ENCODE results near the gene NRARP. TPM values are rescaled to one million over a fixed set of nuclear protein-coding genes. Genes with fewer than 3 reads are reported as not detected.
"Not testable (repeated sequence)": the region's sequence is repeated elsewhere in the genome, so short reads cannot be mapped to it uniquely, and the experiment has no call there.

Gene NRARP
- total RNA-seq, 1 experiment from 2014 or later: 16.9 TPM

DNA sequence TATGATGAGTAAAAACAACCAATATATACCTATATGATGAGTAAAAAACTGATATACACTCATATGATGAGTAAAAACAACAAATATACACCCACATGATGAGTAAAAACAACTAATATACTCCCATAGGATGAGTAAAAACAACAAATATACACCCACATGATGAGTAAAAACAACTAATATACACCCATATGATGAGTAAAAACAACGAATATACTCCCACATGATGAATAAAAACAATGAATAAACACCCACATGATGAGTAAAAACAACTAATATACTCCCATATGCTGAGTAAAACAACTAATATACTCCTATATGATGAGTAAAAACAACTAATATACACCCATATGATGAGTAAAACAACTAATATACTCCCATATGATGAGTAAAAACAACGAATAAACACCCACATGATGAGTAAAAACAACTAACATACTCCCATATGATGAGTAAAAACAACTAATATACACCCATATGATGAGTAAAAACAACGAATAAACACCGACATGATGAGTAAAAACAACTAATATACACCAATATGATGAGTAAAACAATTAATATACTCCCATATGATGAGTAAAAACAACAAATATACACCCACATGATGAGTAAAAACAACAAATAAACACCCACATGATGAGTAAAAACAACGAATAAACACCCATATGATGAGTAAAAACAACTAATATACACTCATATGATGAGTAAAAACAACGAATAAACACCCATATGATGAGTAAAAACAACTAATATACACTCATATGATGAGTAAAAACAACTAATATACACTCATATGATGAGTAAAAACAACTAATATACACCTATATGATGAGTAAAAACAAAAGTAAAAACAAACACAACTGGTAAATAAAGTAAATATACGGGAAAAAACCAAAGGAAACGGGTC, 25.8 kb upstream of the NRARP start:
- H3K27me3 ChIP-seq (ENCODE audit: control insufficient read depth, insufficient read depth, low read length); ATAC-seq; H3K27ac ChIP-seq (ENCODE audit: low read length); intact Hi-C loops (cut with micrococcal nuclease; ENCODE audit: unreplicated experiment); H3K9me3 ChIP-seq (ENCODE audit: control insufficient read depth, insufficient read depth, low read depth, low read length); H3K4me1 ChIP-seq (ENCODE audit: control insufficient read depth, insufficient read depth, low read length); in situ Hi-C loops (cut with HindIII; ENCODE audit: low pct_unique_long_range_greater_than_20kb, low sequenced_read_pairs); POLR2A ChIA-PET; H3K4me3 ChIP-seq (ENCODE audit: low read depth in 2 of 2, low read length in 2 of 2); H3K36me3 ChIP-seq (ENCODE audit: control insufficient read depth, insufficient read depth, low read length); BruUV-seq (replicated peaks): not testable (repeated sequence)
- CTCF ChIA-PET: interaction anchor here (0.7 kb wide), 1 partner anchor 19 kb away, joined by 8 read pairs; no protein-coding TSS in a partner anchor
- DNase-seq (ENCODE audit: low read depth, low spot score): peak; percentile 47

DNA sequence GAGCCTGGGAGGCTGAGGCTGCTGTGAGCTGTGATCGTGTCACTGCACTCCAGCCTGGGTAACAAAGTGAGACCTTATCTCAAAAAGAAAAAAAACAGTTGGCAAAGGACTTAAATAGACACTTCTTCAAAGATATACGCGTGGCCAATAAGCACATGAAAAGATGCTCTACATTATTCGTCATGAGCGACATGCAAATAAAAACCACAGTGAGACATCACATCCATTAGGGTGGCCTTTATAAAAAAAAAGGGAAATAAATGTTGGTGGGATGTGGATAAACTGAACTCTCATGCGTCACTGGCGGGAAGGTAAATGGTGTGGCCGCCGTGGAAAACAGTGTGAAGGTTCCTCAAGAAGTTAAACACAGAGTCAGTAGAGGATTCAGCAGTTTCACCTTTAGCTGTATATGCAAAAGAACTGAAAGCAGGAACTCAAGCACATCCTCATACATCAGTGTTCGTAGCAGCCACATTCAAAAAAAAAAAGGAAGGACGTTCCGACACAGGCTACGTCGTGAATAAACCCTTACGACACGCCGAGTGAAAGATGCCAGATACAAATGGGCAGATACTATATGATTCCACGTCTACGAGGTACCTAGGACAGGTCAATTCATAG, 24.5 kb upstream of the NRARP start:
- DNase-seq (ENCODE audit: low read depth, low spot score) (no peak), ATAC-seq (no peak)
- intact Hi-C loops (cut with micrococcal nuclease; ENCODE audit: unreplicated experiment): no loop called here
- Histone ChIP-seq H3K4me1 (ENCODE audit: control insufficient read depth, insufficient read depth, low read length) (no peaks in the 10 kb centered on the region), H3K9me3 (ENCODE audit: control insufficient read depth, insufficient read depth, low read depth, low read length) (no peaks in the 10 kb centered on the region), H3K27me3 (ENCODE audit: control insufficient read depth, insufficient read depth, low read length) (peaks cover 2% of the 10 kb centered on the region; the same call in 1 of the 2 replicates), H3K4me3 (ENCODE audit: low read depth in 2 of 2, low read length in 2 of 2) (no peak overlapping the region), H3K36me3 (ENCODE audit: control insufficient read depth, insufficient read depth, low read length) (no peaks in the 10 kb centered on the region), H3K27ac (ENCODE audit: low read length) (no peak overlapping the region)
- CTCF ChIA-PET: interaction anchor here (0.7 kb wide), 1 partner anchor 17 kb away, joined by 8 read pairs; no protein-coding TSS in a partner anchor
- no peak for TF ChIP-seq CTCF (IDR thresholded peaks at IDR 0.05)
- TF ChIP-seq SIN3A (IDR thresholded peaks at IDR 0.05; ENCODE audit: borderline replicate concordance, insufficient read depth, low read depth, low read length): no peak
- no peak for TF ChIP-seq POLR2AphosphoS5 (IDR thresholded peaks at IDR 0.05; ENCODE audit: low read depth, low read length)
- no peak for TF ChIP-seq TCF7L2 (IDR thresholded peaks at IDR 0.05; ENCODE audit: low read depth, low read length)
- TF ChIP-seq, protein P1, sequence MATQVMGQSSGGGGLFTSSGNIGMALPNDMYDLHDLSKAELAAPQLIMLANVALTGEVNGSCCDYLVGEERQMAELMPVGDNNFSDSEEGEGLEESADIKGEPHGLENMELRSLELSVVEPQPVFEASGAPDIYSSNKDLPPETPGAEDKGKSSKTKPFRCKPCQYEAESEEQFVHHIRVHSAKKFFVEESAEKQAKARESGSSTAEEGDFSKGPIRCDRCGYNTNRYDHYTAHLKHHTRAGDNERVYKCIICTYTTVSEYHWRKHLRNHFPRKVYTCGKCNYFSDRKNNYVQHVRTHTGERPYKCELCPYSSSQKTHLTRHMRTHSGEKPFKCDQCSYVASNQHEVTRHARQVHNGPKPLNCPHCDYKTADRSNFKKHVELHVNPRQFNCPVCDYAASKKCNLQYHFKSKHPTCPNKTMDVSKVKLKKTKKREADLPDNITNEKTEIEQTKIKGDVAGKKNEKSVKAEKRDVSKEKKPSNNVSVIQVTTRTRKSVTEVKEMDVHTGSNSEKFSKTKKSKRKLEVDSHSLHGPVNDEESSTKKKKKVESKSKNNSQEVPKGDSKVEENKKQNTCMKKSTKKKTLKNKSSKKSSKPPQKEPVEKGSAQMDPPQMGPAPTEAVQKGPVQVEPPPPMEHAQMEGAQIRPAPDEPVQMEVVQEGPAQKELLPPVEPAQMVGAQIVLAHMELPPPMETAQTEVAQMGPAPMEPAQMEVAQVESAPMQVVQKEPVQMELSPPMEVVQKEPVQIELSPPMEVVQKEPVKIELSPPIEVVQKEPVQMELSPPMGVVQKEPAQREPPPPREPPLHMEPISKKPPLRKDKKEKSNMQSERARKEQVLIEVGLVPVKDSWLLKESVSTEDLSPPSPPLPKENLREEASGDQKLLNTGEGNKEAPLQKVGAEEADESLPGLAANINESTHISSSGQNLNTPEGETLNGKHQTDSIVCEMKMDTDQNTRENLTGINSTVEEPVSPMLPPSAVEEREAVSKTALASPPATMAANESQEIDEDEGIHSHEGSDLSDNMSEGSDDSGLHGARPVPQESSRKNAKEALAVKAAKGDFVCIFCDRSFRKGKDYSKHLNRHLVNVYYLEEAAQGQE (IDR thresholded peaks at IDR 0.05; ENCODE audit: insufficient read depth in 1 of 2, low read depth in 2 of 2, low read length in 1 of 2): no peak
- in situ Hi-C loops (cut with HindIII; ENCODE audit: low pct_unique_long_range_greater_than_20kb, low sequenced_read_pairs): no loop called here
- POLR2A ChIA-PET: no interaction called here
- no TSS peak for BruUV-seq (replicated peaks)

DNA sequence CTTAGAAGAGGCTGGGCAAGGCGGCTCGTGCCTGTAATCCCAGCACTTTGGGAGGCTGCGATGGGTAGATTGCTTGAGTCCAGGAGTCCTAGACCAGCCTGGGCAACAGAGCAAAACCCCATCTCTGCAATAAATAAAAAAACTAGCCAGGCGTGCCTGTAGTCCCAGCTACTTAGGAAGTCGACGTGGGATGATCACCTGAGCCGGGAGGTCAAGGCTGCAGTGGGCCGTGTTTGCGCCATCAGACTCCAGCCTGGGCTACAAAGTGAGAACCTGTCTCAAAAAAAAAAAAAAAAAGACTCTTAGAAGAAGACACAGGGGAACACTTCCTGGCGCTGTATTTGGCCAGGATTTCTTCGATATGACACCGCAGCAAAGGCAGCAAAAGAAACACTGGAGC, 23.7 kb upstream of the NRARP start:
- H3K9me3 ChIP-seq (ENCODE audit: control insufficient read depth, insufficient read depth, low read depth, low read length): no peaks in the 10 kb centered on the region
- ATAC-seq: no peak
- no peak overlapping the region for H3K27ac ChIP-seq (ENCODE audit: low read length)
- H3K4me1 ChIP-seq (ENCODE audit: control insufficient read depth, insufficient read depth, low read length): no peaks in the 10 kb centered on the region
- intact Hi-C loops (cut with micrococcal nuclease; ENCODE audit: unreplicated experiment): no loop called here
- in situ Hi-C loops (cut with HindIII; ENCODE audit: low pct_unique_long_range_greater_than_20kb, low sequenced_read_pairs): no loop called here
- H3K36me3 ChIP-seq (ENCODE audit: control insufficient read depth, insufficient read depth, low read length): no peaks in the 10 kb centered on the region
- ChIA-PET POLR2A (no interaction called here), CTCF (no interaction called here)
- H3K4me3 ChIP-seq (ENCODE audit: low read depth in 2 of 2, low read length in 2 of 2): no peak overlapping the region
- no TSS peak for BruUV-seq (replicated peaks)
- H3K27me3 ChIP-seq (ENCODE audit: control insufficient read depth, insufficient read depth, low read length): peaks cover 2% of the 10 kb centered on the region; the same call in 1 of the 2 replicates
- TF ChIP-seq POLR2AphosphoS5 (IDR thresholded peaks at IDR 0.05; ENCODE audit: low read depth, low read length) (no peak), SIN3A (IDR thresholded peaks at IDR 0.05; ENCODE audit: borderline replicate concordance, insufficient read depth, low read depth, low read length) (no peak), TCF7L2 (IDR thresholded peaks at IDR 0.05; ENCODE audit: low read depth, low read length) (no peak), CTCF (IDR thresholded peaks at IDR 0.05) (no peak)
- TF ChIP-seq, protein P1 (IDR thresholded peaks at IDR 0.05; ENCODE audit: insufficient read depth in 1 of 2, low read depth in 2 of 2, low read length in 1 of 2): no peak
- DNase-seq (ENCODE audit: low read depth, low spot score): no peak
